Left lung (tissue), 10 donors: ENCODE results near the gene ITLN1. TPM values are rescaled to one million over a fixed set of nuclear protein-coding genes. Genes with fewer than 3 reads are reported as not detected.

Experiments
- ATAC-seq: fragments of 200-7000 bp; cut with Tn5 transposase; one replicate; pipeline ENCODE4 v1.9.1; 2020; ENCODE audit warnings: moderate library complexity
- DNase-seq, 4 donors: peaks; one replicate each; pipeline ENCODE4 v3.0.0-alpha.2; 2013 to 2020
- H3K27ac ChIP-seq, 2 donors: fragments of 200-600 bp; sonication (generic) in 1 of 2; one replicate each; pipeline versions ENCODE4 v1.5.0 to v1.8.0; 2020 to 2021
- H3K27me3 ChIP-seq, 2 donors: fragments of 200-600 bp; sonication (generic) in 1 of 2; one replicate each; pipeline versions ENCODE4 v1.5.0 to v1.8.0; 2020 to 2021
- H3K36me3 ChIP-seq, 2 donors: fragments of 200-600 bp; sonication (generic) in 1 of 2; one replicate each; pipeline versions ENCODE4 v1.5.0 to v1.8.0; 2020 to 2021
- H3K4me1 ChIP-seq, 2 donors: fragments of 200-600 bp; one replicate each; pipeline ENCODE4 v1.8.0; 2021
- H3K4me3 ChIP-seq, 2 donors: fragments of 200-600 bp; sonication (generic) in 1 of 2; one replicate each; pipeline versions ENCODE4 v1.5.0 to v1.8.0; 2020 to 2021; ENCODE audit warnings: mild to moderate bottlenecking in 1 of 2
- H3K9me3 ChIP-seq, 2 donors: fragments of 200-600 bp; sonication (generic) in 1 of 2; one replicate each; pipeline versions ENCODE4 v1.5.0 to v1.8.0; 2020 to 2021
- CTCF ChIP-seq, 2 donors: fragments of 200-600 bp; sonication (generic) in 1 of 2; IDR thresholded peaks; one replicate each; pipeline versions ENCODE4 v1.5.0 to v1.8.0; 2021; ENCODE audit warnings: antibody characterized with exemption in 2 of 2
- intact Hi-C, 2 donors: fragments of 100-400 bp; cut with DNase I; formaldehyde crosslinking; loops; one replicate each; pipeline versions ENCODE4 v1.11.2 to v1.14.2; 2022
- polyA plus RNA-seq, 6 donors: library from polyadenylated mRNA; unstranded; fragments of 120-200 nt; gene quantifications; one replicate each; pipeline ENCODE4 v1.2.1, GENCODE V29; 2013; ENCODE audit not compliant: insufficient read length in 6 of 6
- total RNA-seq, 2 donors: library from RNA; stranded (reverse); fragmentation: NEBNext Ultra II Directional; extraction: Animal tissue kit (Norgen Biotek cat#: 25700); gene quantifications; one replicate each; pipeline ENCODE4 v1.2.1, GENCODE V29; 2021
- donor health status: DM: no; HTN: yes; CAD: no.
- donor health status: DM: no; HTN: no; CAD: no.

The ITLN1 gene
- total and polyA plus RNA-seq, 8 donors = 0.27 to 3.3 (median 0.74) TPM

- Histone ChIP-seq H3K36me3 (no peaks in the 10 kb centered on the region), H3K27me3 (no peaks in the 10 kb centered on the region), H3K9me3 (no peaks in the 10 kb centered on the region), H3K4me3 (no peak overlapping the region), H3K4me1 (no peaks in the 10 kb centered on the region), H3K27ac (no peak overlapping the region)
- ATAC-seq (peak; percentile 60), DNase-seq (no peak)
- intact Hi-C loops = no loop called here
- no peak for TF ChIP-seq CTCF (IDR thresholded peaks at IDR 0.05)
These were observed 26.9 kb upstream of the ITLN1 start for GRCh38 chr1:160911925-160912324.

- intact Hi-C loops = no loop called here
- H3K27me3 ChIP-seq = no peaks in the 10 kb centered on the region
- H3K4me1 ChIP-seq = no peaks in the 10 kb centered on the region
- no peak overlapping the region for H3K4me3 ChIP-seq
- DNase-seq (peak in 1 of 4 donors; percentile 33), ATAC-seq (peak; percentile 88)
- TF ChIP-seq CTCF (IDR thresholded peaks at IDR 0.05) = no peak
- no peaks in the 10 kb centered on the region for H3K9me3 ChIP-seq
- no peak overlapping the region for H3K27ac ChIP-seq
- no peaks in the 10 kb centered on the region for H3K36me3 ChIP-seq
These were observed 26.5 kb upstream of the ITLN1 start for GRCh38 chr1:160911441-160911840.

GRCh38 chr1:160910170-160910750 lies 25.3 kb upstream of the ITLN1 start:
- Histone ChIP-seq H3K4me3 (no peak overlapping the region), H3K27ac (no peak overlapping the region), H3K36me3 (no peaks in the 10 kb centered on the region), H3K27me3 (no peaks in the 10 kb centered on the region), H3K4me1 (no peaks in the 10 kb centered on the region), H3K9me3 (no peaks in the 10 kb centered on the region)
- intact Hi-C loops = no loop called here
- DNase-seq (no peak), ATAC-seq (no peak)
- no peak for TF ChIP-seq CTCF (IDR thresholded peaks at IDR 0.05)

- no peak for TF ChIP-seq CTCF (IDR thresholded peaks at IDR 0.05)
- no peak for ATAC-seq
- Histone ChIP-seq H3K27ac (no peak overlapping the region), H3K36me3 (no peaks in the 10 kb centered on the region), H3K27me3 (peaks cover 0 to under 1% of the 10 kb centered on the region in 2 donors), H3K9me3 (no peaks in the 10 kb centered on the region), H3K4me1 (no peaks in the 10 kb centered on the region), H3K4me3 (no peak overlapping the region)
- DNase-seq = no peak
- intact Hi-C loops = no loop called here
These were observed 23.0 kb upstream of the ITLN1 start for GRCh38 chr1:160907976-160908375.

GRCh38 chr1:160905617-160905989 lies 20.6 kb upstream of the ITLN1 start:
- peaks cover 5 to 15% of the 10 kb centered on the region in 2 donors for H3K27me3 ChIP-seq
- no peaks in the 10 kb centered on the region for H3K36me3 ChIP-seq
- H3K9me3 ChIP-seq = no peaks in the 10 kb centered on the region
- H3K4me3 ChIP-seq = no peak overlapping the region
- no peak for DNase-seq
- TF ChIP-seq CTCF (IDR thresholded peaks at IDR 0.05) = no peak
- no peak overlapping the region for H3K27ac ChIP-seq
- H3K4me1 ChIP-seq = no peaks in the 10 kb centered on the region
- intact Hi-C loops = no loop called here
- ATAC-seq = peak; percentile 38
